NCI-H510A (cell line): Measurements from ENCODE around the gene RRM2.
"Not testable (repeated sequence)": the region's sequence is repeated elsewhere in the genome, so short reads cannot be mapped to it uniquely, and the experiment has no call there.

Experiments used
- DNase-seq: peaks from one replicate; lab custom pipeline; 2025; lab: John Stamatoyannopoulos, UW

Gene RRM2

DNA sequence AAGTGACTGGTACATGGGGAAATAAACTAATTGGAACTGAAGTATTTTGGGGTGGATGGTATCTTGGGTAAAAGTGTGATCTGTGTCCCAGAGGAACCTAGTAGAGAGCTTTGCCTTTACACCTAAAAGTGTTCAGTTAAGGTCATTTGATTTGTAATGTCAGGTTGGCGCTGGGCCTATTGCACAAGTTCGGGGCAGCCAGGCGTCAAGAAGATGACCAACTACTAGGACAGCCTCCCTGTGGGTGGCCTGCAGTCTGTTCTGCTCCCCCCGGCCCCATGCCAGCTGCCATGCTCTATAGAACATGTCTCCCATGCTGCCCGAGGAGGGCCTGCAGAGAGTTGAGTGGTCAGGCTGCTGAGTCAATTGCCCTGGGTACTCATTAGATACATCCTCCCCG lies 10.1 kb downstream of the RRM2 start:
- DNase-seq, result no peak

- no peak for DNase-seq
These were observed 10.6 kb downstream of the RRM2 start for GRCh38 chr2:10132996-10133647.

GRCh38 chr2:10135296-10136089 lies 13.0 kb downstream of the RRM2 start:
- DNase-seq, result no peak

GRCh38 chr2:10136101-10136934 lies 13.8 kb downstream of the RRM2 start:
- no peak for DNase-seq

- no peak for DNase-seq
These were observed 14.7 kb downstream of the RRM2 start for GRCh38 chr2:10137053-10137843.

DNA sequence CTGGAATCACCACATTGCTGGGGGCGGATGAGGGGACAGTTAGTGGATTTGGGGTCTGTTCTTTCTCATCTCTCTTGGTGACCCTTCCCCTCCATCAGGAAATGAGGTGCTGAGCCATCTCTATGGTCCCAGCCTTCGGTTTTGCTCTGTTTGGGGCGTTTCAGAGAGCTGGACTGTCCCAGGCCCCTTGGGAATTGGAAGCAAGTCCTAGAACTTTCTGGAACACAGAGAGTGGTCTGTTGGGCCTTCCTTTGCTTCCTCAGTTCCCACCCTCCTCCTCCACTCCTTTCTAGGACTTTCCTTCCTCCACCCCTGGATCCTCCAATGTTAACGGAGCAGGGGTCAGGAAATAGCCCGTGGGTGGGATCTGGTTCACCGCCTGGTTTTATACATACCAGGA lies 17.0 kb downstream of the RRM2 start:
- no peak for DNase-seq

- DNase-seq, result no peak
These were observed 18.5 kb downstream of the RRM2 start for GRCh38 chr2:10140841-10141610.

- peak; percentile 37 for DNase-seq
These were observed 19.4 kb downstream of the RRM2 start for GRCh38 chr2:10141736-10142639.

DNA sequence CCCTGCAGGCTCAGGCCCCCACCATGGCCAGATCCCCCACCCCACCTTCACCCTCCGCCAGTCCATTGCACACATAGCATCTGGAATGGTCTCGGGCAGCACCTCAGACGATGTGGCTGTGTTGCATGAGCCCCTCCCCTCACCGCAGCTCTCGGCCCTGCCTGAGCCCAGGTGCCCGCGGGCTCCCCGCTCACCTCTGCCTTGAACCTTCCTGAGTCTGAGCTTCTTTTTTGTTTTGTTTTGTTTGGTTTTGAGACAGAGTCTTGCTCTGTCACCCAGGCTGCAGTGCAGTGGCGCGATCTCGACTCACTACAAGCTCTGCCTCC lies 20.1 kb downstream of the RRM2 start:
- no peak for DNase-seq

DNA sequence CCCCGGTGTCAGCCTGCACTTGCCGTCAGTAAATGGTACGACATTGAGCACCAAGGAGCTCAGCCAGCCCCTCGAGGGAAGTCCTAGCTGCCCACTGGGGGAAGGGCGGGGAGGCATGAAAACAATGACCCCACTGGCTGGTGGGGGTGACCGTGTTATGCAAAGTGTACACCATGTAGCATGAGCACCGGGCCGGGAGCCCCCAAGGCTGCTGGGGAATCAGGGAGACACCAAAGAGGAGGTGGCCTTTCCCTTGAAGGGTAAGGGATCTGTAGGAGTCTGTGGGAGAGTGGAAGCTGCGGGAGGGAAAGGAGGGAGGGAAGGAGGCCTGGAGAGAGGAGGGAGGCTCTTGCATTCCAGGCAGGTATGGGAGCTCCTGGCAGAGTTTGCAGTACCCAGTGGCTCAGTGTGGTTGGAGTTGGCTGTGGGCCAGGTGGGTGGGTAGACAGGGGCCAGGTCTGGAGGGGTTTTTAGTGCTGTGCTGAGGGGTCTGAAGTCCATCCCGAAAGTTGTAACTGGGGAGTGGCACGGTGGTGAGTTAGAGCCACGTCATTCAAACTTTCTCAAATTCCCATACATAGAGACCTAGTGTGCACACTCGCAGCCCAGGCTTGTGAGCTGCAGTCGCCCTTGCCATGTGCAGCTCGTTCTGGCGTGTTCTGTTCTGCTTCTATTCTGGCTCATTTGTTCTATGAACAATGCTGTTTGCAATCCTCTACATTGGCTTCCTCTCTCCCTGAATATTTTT lies 22.4 kb downstream of the RRM2 start:
- no peak for DNase-seq

- DNase-seq, result no peak
These were observed 23.2 kb downstream of the RRM2 start for GRCh38 chr2:10145519-10146357.

- no peak for DNase-seq
These were observed 23.9 kb downstream of the RRM2 start for GRCh38 chr2:10146366-10147005.

GRCh38 chr2:10147050-10147660 lies 24.6 kb downstream of the RRM2 start:
- DNase-seq, result not testable (repeated sequence)

DNA sequence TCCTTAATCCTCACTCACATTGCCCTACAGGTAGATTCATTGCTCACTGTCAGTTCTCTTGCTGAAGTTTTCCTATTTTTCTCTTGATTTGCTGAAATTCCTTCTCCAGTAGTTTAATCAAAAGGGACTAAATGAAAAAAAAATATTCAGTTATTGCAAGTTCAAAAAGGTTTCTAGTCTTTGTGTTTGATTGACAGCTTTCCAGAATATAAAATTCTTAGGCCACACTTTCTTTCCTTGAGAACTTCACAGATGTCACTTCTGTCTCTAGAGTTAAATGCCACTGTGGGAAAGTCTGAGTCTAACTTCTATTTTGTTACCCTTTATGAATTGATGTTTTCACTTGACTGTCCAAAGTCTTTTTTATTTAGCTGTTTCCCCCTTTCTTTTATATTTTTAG lies 25.7 kb downstream of the RRM2 start:
- DNase-seq, result no peak

GRCh38 chr2:10149635-10150034 lies 27.1 kb downstream of the RRM2 start:
- DNase-seq, result no peak

DNA sequence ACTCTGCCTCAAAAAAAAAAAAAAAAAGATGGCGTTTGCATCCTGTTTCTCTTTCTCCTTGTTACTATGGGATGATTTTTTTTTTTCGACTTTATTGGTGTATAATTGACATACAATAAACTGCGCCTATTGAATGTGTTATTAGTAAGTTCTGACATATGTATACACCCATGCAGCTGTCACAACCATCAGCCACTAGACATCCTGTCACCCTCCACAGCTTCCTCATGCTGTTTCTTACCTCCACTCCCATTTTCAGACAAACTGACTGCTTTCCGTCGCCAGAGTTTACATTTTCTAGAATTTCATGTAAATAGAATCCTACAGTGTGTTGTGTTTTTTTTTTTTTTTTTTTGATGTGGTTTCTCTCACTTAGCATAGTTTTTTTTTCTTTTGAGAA lies 27.9 kb downstream of the RRM2 start:
- no peak for DNase-seq

DNA sequence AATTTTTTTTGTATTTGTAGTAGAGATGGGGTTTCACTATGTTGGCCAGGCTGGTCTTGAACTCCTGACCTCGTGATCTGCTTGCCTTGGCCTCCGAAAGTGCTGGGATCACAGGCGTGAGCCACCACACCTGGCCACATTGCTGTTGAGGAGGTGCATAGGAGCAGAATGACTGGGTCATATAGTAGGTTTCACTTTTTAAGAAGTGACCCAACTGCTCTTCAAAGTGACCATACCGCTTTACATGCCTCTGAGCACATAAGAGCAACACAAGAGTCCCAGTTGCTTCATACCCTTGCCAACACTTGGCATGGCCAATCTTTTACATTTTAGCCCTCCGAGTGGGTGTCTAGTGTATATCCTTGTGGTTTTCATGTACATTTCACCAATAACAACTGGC lies 28.9 kb downstream of the RRM2 start:
- DNase-seq, result no peak

DNA sequence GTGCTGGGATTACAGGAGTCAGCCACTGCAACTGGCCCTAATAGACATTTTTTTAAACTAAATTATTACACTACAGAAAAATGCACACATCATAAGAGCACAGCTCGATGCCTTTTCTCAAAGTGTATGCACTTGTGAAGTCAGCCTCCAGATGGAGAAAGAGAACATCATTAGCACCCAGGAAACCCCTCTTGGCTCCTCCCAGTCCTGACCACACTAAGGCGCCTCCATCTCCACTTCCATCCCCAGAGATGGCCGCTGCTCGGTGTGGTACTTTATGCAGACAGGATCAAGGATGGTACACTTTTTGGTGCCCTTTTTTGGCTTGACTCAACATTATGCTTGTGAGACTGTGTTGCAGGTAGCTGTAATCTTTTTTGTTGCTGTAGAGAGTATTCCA lies 34.8 kb downstream of the RRM2 start:
- DNase-seq, result no peak
